ENCODE measurements around the gene HEATR5A. TPM values are rescaled to one million over a fixed set of nuclear protein-coding genes. Genes with fewer than 3 reads are reported as not detected.

Gene HEATR5A
- total and polyA plus RNA-seq, 2 of the 13 experiments (the other 11 are each of a cell fraction or from before 2014, with no cell fraction given) = 36.4 to 105 TPM

GRCh38 chr14:31270196-31270772 is 150.1 kb downstream of the HEATR5A start (continued):
- no peak for TF ChIP-seq ZNF597 (CRISPR knock-in tag; IDR thresholded peaks at IDR 0.05)
- 0 out of 2 replicates have a peak, but pooled peaks have one; percentile 42 for TF ChIP-seq ATF7-NPFF (CRISPR knock-in tag; IDR thresholded peaks at IDR 0.05; ENCODE audit: low read depth)
- no peak for TF ChIP-seq ZNF317 (CRISPR knock-in tag; IDR thresholded peaks at IDR 0.05)
- TF ChIP-seq HES4 (CRISPR knock-in tag; IDR thresholded peaks at IDR 0.05; ENCODE audit: borderline replicate concordance) = peak; percentile 85; the same call in 1 of the 2 replicates
- peak; percentile 88; the same call in 1 of the 2 replicates for TF ChIP-seq ZNF891 (CRISPR knock-in tag; IDR thresholded peaks at IDR 0.05)
- TF ChIP-seq ISX (CRISPR knock-in tag; conservative IDR thresholded peaks at IDR 0.05) = no peak
- TF ChIP-seq MLLT10 (CRISPR knock-in tag; IDR thresholded peaks at IDR 0.05) = no peak
- TF ChIP-seq TEAD2 (CRISPR knock-in tag; IDR thresholded peaks at IDR 0.05) = no peak
- no peak for TF ChIP-seq TGIF2 (CRISPR knock-in tag; IDR thresholded peaks at IDR 0.05)
- TF ChIP-seq HNF1A (IDR thresholded peaks at IDR 0.05; ENCODE audit: low read depth) = no peak
- peak; percentile 71; the same call in 1 of the 2 replicates for TF ChIP-seq HNF1A (CRISPR knock-in tag; IDR thresholded peaks at IDR 0.05; ENCODE audit: borderline replicate concordance)
- TF ChIP-seq MYC (CRISPR knock-in tag; IDR thresholded peaks at IDR 0.05; ENCODE audit: borderline replicate concordance) = no peak; the same call in 1 of the 2 replicates
- TF ChIP-seq GPBP1L1 (CRISPR knock-in tag; IDR thresholded peaks at IDR 0.05) = no peak
- no peak for TF ChIP-seq TSC22D2 (CRISPR knock-in tag; IDR thresholded peaks at IDR 0.05; ENCODE audit: borderline replicate concordance)
- peak; percentile 80 for TF ChIP-seq ZNF501 (CRISPR knock-in tag; IDR thresholded peaks at IDR 0.05)
- no peak for TF ChIP-seq REL (CRISPR knock-in tag; conservative IDR thresholded peaks at IDR 0.05)
- TF ChIP-seq, protein P1, sequence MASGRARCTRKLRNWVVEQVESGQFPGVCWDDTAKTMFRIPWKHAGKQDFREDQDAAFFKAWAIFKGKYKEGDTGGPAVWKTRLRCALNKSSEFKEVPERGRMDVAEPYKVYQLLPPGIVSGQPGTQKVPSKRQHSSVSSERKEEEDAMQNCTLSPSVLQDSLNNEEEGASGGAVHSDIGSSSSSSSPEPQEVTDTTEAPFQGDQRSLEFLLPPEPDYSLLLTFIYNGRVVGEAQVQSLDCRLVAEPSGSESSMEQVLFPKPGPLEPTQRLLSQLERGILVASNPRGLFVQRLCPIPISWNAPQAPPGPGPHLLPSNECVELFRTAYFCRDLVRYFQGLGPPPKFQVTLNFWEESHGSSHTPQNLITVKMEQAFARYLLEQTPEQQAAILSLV (CRISPR knock-in tag; IDR thresholded peaks at IDR 0.05; ENCODE audit: borderline replicate concordance) = 0 out of 2 replicates have a peak, but pooled peaks have one; percentile 68
